Lower lobe of right lung (tissue), 2 donors: ENCODE results near the gene NEDD4L. TPM values are rescaled to one million over a fixed set of nuclear protein-coding genes. Genes with fewer than 3 reads are reported as not detected.

ENCODE experiments used
- ATAC-seq, 2 donors: fragments of 200-7000 bp; cut with Tn5 transposase; one replicate each; pipeline ENCODE4 v1.9.1; 2020 to 2022; ENCODE audit warnings: mild to moderate bottlenecking in 2 of 2, moderate library complexity in 2 of 2
- DNase-seq: peaks from one replicate; pipeline ENCODE4 v3.0.0-alpha.2; 2020
- H3K27ac ChIP-seq: fragments of 200-600 bp; one replicate; pipeline ENCODE4 v1.8.0; 2022
- H3K27me3 ChIP-seq: fragments of 200-600 bp; one replicate; pipeline ENCODE4 v1.8.0; 2022; ENCODE audit warnings: low read depth
- H3K36me3 ChIP-seq: fragments of 200-600 bp; one replicate; pipeline ENCODE4 v1.8.0; 2022; ENCODE audit warnings: mild to moderate bottlenecking
- H3K4me1 ChIP-seq: fragments of 200-600 bp; one replicate; pipeline ENCODE4 v1.8.0; 2022
- H3K4me3 ChIP-seq: fragments of 200-600 bp; one replicate; pipeline ENCODE4 v1.8.0; 2022; ENCODE audit warnings: mild to moderate bottlenecking
- H3K9me3 ChIP-seq: fragments of 200-600 bp; one replicate; pipeline ENCODE4 v1.8.0; 2022
- intact Hi-C: fragments of 100-400 bp; cut with DNase I; formaldehyde crosslinking; loops from one replicate; pipeline ENCODE4 v1.11.0; 2022
- total RNA-seq: library from RNA; stranded (reverse); fragmentation: NEBNext Ultra II Directional; extraction: Animal tissue kit (Norgen Biotek cat#: 25700); gene quantifications from one replicate; pipeline ENCODE4 v1.2.1, GENCODE V29; 2021
- TF ChIP-seq, protein P1 (sequence below): fragments of 200-600 bp; IDR thresholded peaks from one replicate; pipeline ENCODE4 v1.8.0; 2022; ENCODE audit warnings: antibody characterized with exemption, mild to moderate bottlenecking
- donor health status: DM: no; HTN: yes; CAD: no; lungs with severe emphysema.

NEDD4L gene
- total RNA-seq, 1 donor from 2014 or later: 203 TPM

DNA sequence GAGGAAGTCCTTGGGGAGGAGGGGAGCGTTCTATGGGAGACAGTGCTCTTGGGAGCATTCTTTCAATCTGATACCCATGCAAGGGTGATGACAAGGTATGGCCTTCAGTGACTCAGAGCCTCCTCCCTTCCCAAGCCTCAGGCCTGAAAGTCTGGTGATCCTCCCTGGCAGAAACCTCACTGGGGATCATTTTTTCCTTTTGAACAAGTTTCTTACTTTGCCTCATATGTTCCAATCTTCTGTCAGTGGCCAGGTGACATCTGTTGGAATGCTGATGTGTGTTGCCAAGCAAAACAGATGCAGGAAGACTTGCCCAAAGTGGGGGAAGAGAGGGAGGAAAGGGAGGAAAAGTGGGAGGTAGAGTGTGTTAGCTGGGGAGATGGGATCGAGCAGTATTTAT is 224.8 kb downstream of the NEDD4L start:
- Histone ChIP-seq H3K4me1 (peaks cover 45% of the 10 kb centered on the region), H3K9me3 (no peaks in the 10 kb centered on the region), H3K27ac (peak overlapping the region; percentile 66), H3K4me3 (no peak overlapping the region), H3K27me3 (no peaks in the 10 kb centered on the region), H3K36me3 (no peaks in the 10 kb centered on the region)
- intact Hi-C loops: no loop called here
- DNase-seq (no peak), ATAC-seq (peak; percentile 16 to 23)
- TF ChIP-seq, protein P1, sequence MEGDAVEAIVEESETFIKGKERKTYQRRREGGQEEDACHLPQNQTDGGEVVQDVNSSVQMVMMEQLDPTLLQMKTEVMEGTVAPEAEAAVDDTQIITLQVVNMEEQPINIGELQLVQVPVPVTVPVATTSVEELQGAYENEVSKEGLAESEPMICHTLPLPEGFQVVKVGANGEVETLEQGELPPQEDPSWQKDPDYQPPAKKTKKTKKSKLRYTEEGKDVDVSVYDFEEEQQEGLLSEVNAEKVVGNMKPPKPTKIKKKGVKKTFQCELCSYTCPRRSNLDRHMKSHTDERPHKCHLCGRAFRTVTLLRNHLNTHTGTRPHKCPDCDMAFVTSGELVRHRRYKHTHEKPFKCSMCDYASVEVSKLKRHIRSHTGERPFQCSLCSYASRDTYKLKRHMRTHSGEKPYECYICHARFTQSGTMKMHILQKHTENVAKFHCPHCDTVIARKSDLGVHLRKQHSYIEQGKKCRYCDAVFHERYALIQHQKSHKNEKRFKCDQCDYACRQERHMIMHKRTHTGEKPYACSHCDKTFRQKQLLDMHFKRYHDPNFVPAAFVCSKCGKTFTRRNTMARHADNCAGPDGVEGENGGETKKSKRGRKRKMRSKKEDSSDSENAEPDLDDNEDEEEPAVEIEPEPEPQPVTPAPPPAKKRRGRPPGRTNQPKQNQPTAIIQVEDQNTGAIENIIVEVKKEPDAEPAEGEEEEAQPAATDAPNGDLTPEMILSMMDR: no peak

DNA sequence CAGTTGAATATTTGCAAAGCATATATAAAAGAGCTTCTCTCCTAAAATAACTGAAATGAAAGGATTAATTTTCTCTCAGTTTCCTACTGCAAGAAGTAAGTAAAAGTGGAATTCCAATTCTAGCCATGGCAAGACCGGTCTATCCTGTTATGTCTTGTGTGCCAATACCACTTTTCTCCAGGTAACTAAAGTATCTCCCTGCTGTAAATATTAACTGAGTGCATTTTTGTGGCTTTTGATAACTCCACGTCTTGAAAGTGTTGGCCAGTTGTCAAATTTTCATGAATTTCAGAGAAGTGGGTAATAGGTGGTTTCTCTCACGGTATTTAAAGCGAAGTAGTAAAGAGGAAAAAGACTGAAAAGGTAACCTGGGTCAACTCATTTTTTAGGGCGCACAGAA is 225.9 kb downstream of the NEDD4L start:
- TF ChIP-seq, protein P1: no peak
- no peak overlapping the region for H3K4me3 ChIP-seq
- no peaks in the 10 kb centered on the region for H3K9me3 ChIP-seq
- H3K4me1 ChIP-seq: peaks cover 35% of the 10 kb centered on the region
- intact Hi-C loops: no loop called here
- H3K36me3 ChIP-seq: no peaks in the 10 kb centered on the region
- peak overlapping the region; percentile 67 for H3K27ac ChIP-seq
- H3K27me3 ChIP-seq: no peaks in the 10 kb centered on the region
- peak; percentile 88 to 90 for ATAC-seq
- DNase-seq: no peak

DNA sequence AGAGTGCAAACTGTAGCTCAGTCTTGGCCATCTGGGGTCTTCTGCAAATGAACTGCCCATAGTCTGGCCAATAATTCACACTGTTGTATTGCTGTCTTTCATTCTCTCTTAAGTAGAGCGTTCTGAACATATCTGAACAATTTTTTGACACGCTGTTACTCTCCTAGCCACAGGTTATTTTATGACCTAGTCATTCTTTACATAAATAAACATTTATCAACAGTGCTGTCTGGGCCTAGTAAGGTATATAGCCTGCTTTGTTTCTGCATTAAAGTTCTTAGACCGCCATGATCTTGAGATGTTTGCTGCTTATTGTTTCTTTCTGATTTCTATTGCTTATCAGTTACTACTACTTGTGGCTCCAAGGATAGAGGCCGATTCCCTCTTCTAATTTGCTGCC is 226.4 kb downstream of the NEDD4L start:
- ATAC-seq: peak in 1 of 2 donors; percentile 41
- Histone ChIP-seq H3K4me1 (peaks cover 35% of the 10 kb centered on the region), H3K27ac (peak overlapping the region; percentile 67)

DNA sequence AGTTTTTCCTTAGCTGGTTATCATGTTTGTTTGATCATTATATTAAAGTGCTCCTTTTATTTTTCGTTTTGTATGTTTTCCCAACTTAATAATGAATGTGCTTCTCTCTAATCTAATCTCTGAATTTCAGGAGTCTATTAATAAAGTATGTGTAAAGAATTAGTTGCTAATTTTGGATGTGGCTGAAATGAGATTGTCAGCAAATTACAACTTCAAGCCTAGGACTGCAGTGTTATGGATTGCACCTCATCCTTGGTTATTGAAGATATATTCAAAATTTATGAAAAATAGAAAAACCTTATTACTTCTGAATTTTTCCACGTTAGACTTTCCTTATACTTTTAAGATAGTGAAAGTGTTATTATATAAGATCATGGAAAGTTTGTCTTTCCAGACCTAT is 227.7 kb downstream of the NEDD4L start:
- peak overlapping the region; percentile 67 for H3K27ac ChIP-seq
- no peak for ATAC-seq

More for the DNA sequence above, 226.4 kb downstream of the NEDD4L start:
- Histone ChIP-seq H3K4me3 (no peak overlapping the region), H3K27me3 (no peaks in the 10 kb centered on the region), H3K9me3 (no peaks in the 10 kb centered on the region), H3K36me3 (no peaks in the 10 kb centered on the region)
- DNase-seq: no peak
- intact Hi-C loops: no loop called here
- TF ChIP-seq, protein P1: no peak

DNA sequence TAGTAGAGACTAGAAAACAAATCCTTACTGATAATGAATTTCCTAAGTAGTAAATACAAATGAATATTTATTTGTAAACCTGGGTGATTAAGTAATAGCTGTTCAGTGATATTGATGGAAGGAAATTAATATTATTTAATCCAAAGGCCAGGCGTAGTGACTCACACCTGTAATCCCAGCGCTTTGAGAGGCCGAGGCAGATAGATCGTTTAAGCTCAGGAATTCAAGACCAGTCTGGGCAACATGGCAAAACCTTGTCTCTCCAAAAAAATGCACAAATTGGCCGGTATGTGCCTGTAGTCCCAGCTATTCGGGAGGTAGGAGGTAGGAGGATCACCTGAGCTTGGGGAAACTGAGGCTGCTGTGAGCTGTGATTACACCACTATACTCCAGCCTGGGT is 228.2 kb downstream of the NEDD4L start:
- Histone ChIP-seq H3K4me1 (peaks cover 29% of the 10 kb centered on the region), H3K36me3 (no peaks in the 10 kb centered on the region), H3K9me3 (no peaks in the 10 kb centered on the region), H3K27me3 (no peaks in the 10 kb centered on the region), H3K4me3 (no peak overlapping the region), H3K27ac (no peak overlapping the region)
- intact Hi-C loops: no loop called here
- DNase-seq: no peak
- ATAC-seq: no peak
- TF ChIP-seq, protein P1: no peak

More for the DNA sequence above, 227.7 kb downstream of the NEDD4L start:
- H3K4me3 ChIP-seq: no peak overlapping the region
- intact Hi-C loops: no loop called here
- H3K4me1 ChIP-seq: peaks cover 31% of the 10 kb centered on the region
- TF ChIP-seq, protein P1: no peak
- no peak for DNase-seq
- H3K9me3 ChIP-seq: no peaks in the 10 kb centered on the region
- no peaks in the 10 kb centered on the region for H3K27me3 ChIP-seq
- no peaks in the 10 kb centered on the region for H3K36me3 ChIP-seq
